GM15510 (cell line): Measurements from ENCODE around the gene NPC1.

Experiments used
- POLR2A ChIP-seq: IDR thresholded peaks from 3 replicates; pipeline ENCODE4 v1.6.1; 2011; ENCODE audit warnings: borderline replicate concordance; ENCODE audit not compliant: insufficient read length; ENCODE audit errors: extremely low read depth

The NPC1 gene

GRCh38 chr18:23617412-23618014 is 31.2 kb upstream of the NPC1 start:
- no peak for TF ChIP-seq POLR2A

- no peak for TF ChIP-seq POLR2A
Measured at GRCh38 chr18:23616258-23616657, 30.0 kb upstream of the NPC1 start.

GRCh38 chr18:23614891-23615290 is 28.6 kb upstream of the NPC1 start:
- no peak for TF ChIP-seq POLR2A

- no peak for TF ChIP-seq POLR2A
Measured at GRCh38 chr18:23614413-23614812, 28.1 kb upstream of the NPC1 start.

- TF ChIP-seq POLR2A = no peak
Measured at GRCh38 chr18:23612434-23613090, 26.3 kb upstream of the NPC1 start.

GRCh38 chr18:23609390-23610023 is 23.2 kb upstream of the NPC1 start:
- no peak for TF ChIP-seq POLR2A

GRCh38 chr18:23608211-23608610 is 21.9 kb upstream of the NPC1 start:
- no peak for TF ChIP-seq POLR2A

- TF ChIP-seq POLR2A = no peak
Measured at GRCh38 chr18:23605941-23606340, 19.6 kb upstream of the NPC1 start.

- TF ChIP-seq POLR2A = no peak
Measured at GRCh38 chr18:23599809-23600208, 13.5 kb upstream of the NPC1 start.

- TF ChIP-seq POLR2A = no peak
Measured at GRCh38 chr18:23596183-23596582, 9.9 kb upstream of the NPC1 start.

- no peak for TF ChIP-seq POLR2A
Measured at GRCh38 chr18:23595591-23595990, 9.3 kb upstream of the NPC1 start.

- TF ChIP-seq POLR2A = no peak
Measured at GRCh38 chr18:23593720-23594119, 7.4 kb upstream of the NPC1 start.

GRCh38 chr18:23592911-23593310 is 6.6 kb upstream of the NPC1 start:
- TF ChIP-seq POLR2A = no peak

GRCh38 chr18:23591011-23591410 is 4.7 kb upstream of the NPC1 start:
- no peak for TF ChIP-seq POLR2A

GRCh38 chr18:23588836-23589560 is 2.7 kb upstream of the NPC1 start:
- TF ChIP-seq POLR2A = no peak
